Immature natural killer cell (primary cell): Measurements from ENCODE around the gene FUT3. TPM values are rescaled to one million over a fixed set of nuclear protein-coding genes. Genes with fewer than 3 reads are reported as not detected.
"Not testable (repeated sequence)": the region's sequence is repeated elsewhere in the genome, so short reads cannot be mapped to it uniquely, and the experiment has no call there.

Experiments
- DNase-seq, 3 donors: peaks; one replicate each; pipeline ENCODE4 v3.0.0; 2022; ENCODE audit warnings: mixed read lengths in 1 of 3
- H3K27ac Mint-ChIP-seq, 6 donors: one replicate each; pipeline ENCODE4 v1.8.0; 2020; ENCODE audit warnings: mixed read lengths in 6 of 6, mild to moderate bottlenecking in 5 of 6, inconsistent platforms in 4 of 6, moderate library complexity in 3 of 6
- H3K27me3 Mint-ChIP-seq, 3 donors: one replicate each; pipeline ENCODE4 v1.8.0; 2020 to 2021; ENCODE audit warnings: low read depth in 3 of 3, mild to moderate bottlenecking in 3 of 3, mixed read lengths in 3 of 3, moderate library complexity in 3 of 3, inconsistent platforms in 1 of 3
- H3K36me3 Mint-ChIP-seq, 3 donors: one replicate each; pipeline ENCODE4 v1.8.0; 2020; ENCODE audit warnings: mixed read lengths in 3 of 3, inconsistent platforms in 2 of 3, mild to moderate bottlenecking in 2 of 3
- H3K4me1 Mint-ChIP-seq, 2 donors: one replicate each; pipeline ENCODE4 v1.8.0; 2020; ENCODE audit warnings: inconsistent platforms in 2 of 2, mild to moderate bottlenecking in 2 of 2, mixed read lengths in 2 of 2, moderate library complexity in 1 of 2
- H3K4me3 Mint-ChIP-seq, 5 donors: one replicate each; pipeline ENCODE4 v1.8.0; 2020; ENCODE audit warnings: mild to moderate bottlenecking in 5 of 5, mixed read lengths in 5 of 5, inconsistent platforms in 3 of 5, moderate library complexity in 3 of 5
- H3K9me3 Mint-ChIP-seq, 6 donors: one replicate each; pipeline ENCODE4 v1.8.0; 2020; ENCODE audit warnings: mild to moderate bottlenecking in 6 of 6, mixed read lengths in 6 of 6, inconsistent platforms in 4 of 6, moderate library complexity in 3 of 6
- polyA plus RNA-seq, 3 donors: library from polyadenylated mRNA; unstranded; fragments of 300-500 nt; fragmentation: Illumina TruSeq; gene quantifications; one replicate each; pipeline ENCODE4 v1.2.3, GENCODE V29; 2021

The FUT3 gene
- polyA plus RNA-seq, 3 donors from 2014 or later: not detected

GRCh38 chr19:5873617-5874199, 22.5 kb upstream of the FUT3 start:
- Mint-ChIP-seq H3K36me3 (no peaks in the 10 kb centered on the region), H3K4me1 (no peaks in the 10 kb centered on the region), H3K27me3 (peaks cover 0 to under 1% (median 0%) of the 10 kb centered on the region in 3 donors), H3K27ac (no peak overlapping the region), H3K9me3 (no peaks in the 10 kb centered on the region), H3K4me3 (no peak overlapping the region)
- no peak for DNase-seq

GRCh38 chr19:5870986-5871394, 19.7 kb upstream of the FUT3 start:
- H3K4me3 Mint-ChIP-seq: no peak overlapping the region
- H3K36me3 Mint-ChIP-seq: no peaks in the 10 kb centered on the region
- H3K9me3 Mint-ChIP-seq: no peaks in the 10 kb centered on the region
- peaks cover 1% of the 10 kb centered on the region in 2 donors for H3K4me1 Mint-ChIP-seq
- peaks cover 1 to 3% (median 1%) of the 10 kb centered on the region in 3 donors for H3K27me3 Mint-ChIP-seq
- DNase-seq: no peak
- peak overlapping the region in 1 of 6 donors; percentile 23 for H3K27ac Mint-ChIP-seq

- H3K9me3 Mint-ChIP-seq: no peaks in the 10 kb centered on the region
- peak overlapping the region in 5 of 6 donors; percentile 75 to 93 (median 86) for H3K27ac Mint-ChIP-seq
- H3K4me3 Mint-ChIP-seq: no peak overlapping the region
- H3K36me3 Mint-ChIP-seq: no peaks in the 10 kb centered on the region
- H3K4me1 Mint-ChIP-seq: peaks cover 18 to 21% of the 10 kb centered on the region in 2 donors
- H3K27me3 Mint-ChIP-seq: peaks cover 7 to 13% (median 12%) of the 10 kb centered on the region in 3 donors
- DNase-seq: no peak
Observed at GRCh38 chr19:5867201-5868136, 16.2 kb upstream of the FUT3 start.

GRCh38 chr19:5865772-5866171, 14.5 kb upstream of the FUT3 start:
- Mint-ChIP-seq H3K27me3 (peaks cover 7 to 14% (median 13%) of the 10 kb centered on the region in 3 donors), H3K4me3 (peak overlapping the region; percentile 62 to 88 (median 75)), H3K4me1 (peaks cover 18 to 21% of the 10 kb centered on the region in 2 donors), H3K27ac (peak overlapping the region; percentile 83 to 99 (median 96)), H3K9me3 (no peaks in the 10 kb centered on the region), H3K36me3 (no peaks in the 10 kb centered on the region)
- DNase-seq: peak; percentile 55 to 85 (median 76)

GRCh38 chr19:5864725-5865486, 13.7 kb upstream of the FUT3 start:
- no peaks in the 10 kb centered on the region for H3K9me3 Mint-ChIP-seq
- H3K4me3 Mint-ChIP-seq: peak overlapping the region; percentile 47 to 88 (median 76)

GRCh38 chr19:5864013-5864720, 12.9 kb upstream of the FUT3 start:
- Mint-ChIP-seq H3K4me3 (peak overlapping the region; percentile 47 to 88 (median 76)), H3K36me3 (no peaks in the 10 kb centered on the region), H3K4me1 (peaks cover 18 to 21% of the 10 kb centered on the region in 2 donors), H3K27ac (peak overlapping the region; percentile 83 to 99 (median 96)), H3K27me3 (peaks cover 7 to 14% (median 13%) of the 10 kb centered on the region in 3 donors), H3K9me3 (no peaks in the 10 kb centered on the region)
- no peak for DNase-seq

More at GRCh38 chr19:5864725-5865486, 13.7 kb upstream of the FUT3 start:
- DNase-seq: peak; percentile 49 to 79 (median 70)
- Mint-ChIP-seq H3K27ac (peak overlapping the region; percentile 83 to 99 (median 96)), H3K27me3 (peaks cover 7 to 14% (median 13%) of the 10 kb centered on the region in 3 donors), H3K36me3 (no peaks in the 10 kb centered on the region), H3K4me1 (peaks cover 18 to 21% of the 10 kb centered on the region in 2 donors)

GRCh38 chr19:5863030-5863665, 11.9 kb upstream of the FUT3 start:
- peaks cover 6 to 14% (median 13%) of the 10 kb centered on the region in 3 donors for H3K27me3 Mint-ChIP-seq
- no peak for DNase-seq
- H3K9me3 Mint-ChIP-seq: no peaks in the 10 kb centered on the region
- no peaks in the 10 kb centered on the region for H3K36me3 Mint-ChIP-seq
- peak overlapping the region in 1 of 6 donors; percentile 99 for H3K27ac Mint-ChIP-seq
- no peak overlapping the region for H3K4me3 Mint-ChIP-seq
- peaks cover 18 to 21% of the 10 kb centered on the region in 2 donors for H3K4me1 Mint-ChIP-seq

- Mint-ChIP-seq H3K27me3 (peaks cover 0 to 7% (median 2%) of the 10 kb centered on the region in 3 donors), H3K9me3 (no peaks in the 10 kb centered on the region), H3K4me3 (no peak overlapping the region), H3K36me3 (no peaks in the 10 kb centered on the region), H3K27ac (no peak overlapping the region), H3K4me1 (no peaks in the 10 kb centered on the region)
- DNase-seq: no peak
Observed at GRCh38 chr19:5857203-5858081, 6.2 kb upstream of the FUT3 start.

GRCh38 chr19:5855151-5855550, 3.9 kb upstream of the FUT3 start:
- not testable (repeated sequence) for H3K27me3 Mint-ChIP-seq, H3K27ac Mint-ChIP-seq, DNase-seq, H3K36me3 Mint-ChIP-seq, H3K4me3 Mint-ChIP-seq, H3K9me3 Mint-ChIP-seq, H3K4me1 Mint-ChIP-seq

GRCh38 chr19:5854121-5854520, 2.9 kb upstream of the FUT3 start:
- H3K4me1 Mint-ChIP-seq, DNase-seq, H3K9me3 Mint-ChIP-seq, H3K27me3 Mint-ChIP-seq, H3K36me3 Mint-ChIP-seq, H3K4me3 Mint-ChIP-seq, H3K27ac Mint-ChIP-seq: not testable (repeated sequence)

- H3K27ac Mint-ChIP-seq: no peak overlapping the region
- DNase-seq: no peak
Observed at GRCh38 chr19:5850743-5851293, 431 bp downstream of the FUT3 start.

GRCh38 chr19:5850189-5850588, 1.1 kb downstream of the FUT3 start:
- Mint-ChIP-seq H3K36me3 (no peaks in the 10 kb centered on the region), H3K27me3 (peaks cover 0 to 6% (median 2%) of the 10 kb centered on the region in 3 donors), H3K4me1 (no peaks in the 10 kb centered on the region), H3K9me3 (no peaks in the 10 kb centered on the region), H3K27ac (no peak overlapping the region), H3K4me3 (no peak overlapping the region)
- DNase-seq: no peak

More at GRCh38 chr19:5850743-5851293, 431 bp downstream of the FUT3 start:
- Mint-ChIP-seq H3K9me3 (no peaks in the 10 kb centered on the region), H3K36me3 (no peaks in the 10 kb centered on the region), H3K4me3 (no peak overlapping the region), H3K27me3 (peaks cover 0 to 6% (median 2%) of the 10 kb centered on the region in 3 donors), H3K4me1 (no peaks in the 10 kb centered on the region)
